ENCODE results near the gene NT5C.
"Not testable (repeated sequence)": the region's sequence is repeated elsewhere in the genome, so short reads cannot be mapped to it uniquely, and the experiment has no call there.

- TF ChIP-seq CTCF, POLR2A (IDR thresholded peaks at IDR 0.05): not testable (repeated sequence)
Observed at GRCh38 chr17:75133607-75134347, 2.2 kb upstream of the NT5C start.
